ENCODE results near the gene SLC24A1. TPM values are rescaled to one million over a fixed set of nuclear protein-coding genes. Genes with fewer than 3 reads are reported as not detected.
A peak's percentile ranks its signal among the peaks of the same experiment; 100 is the strongest.

Gene SLC24A1
- total and polyA plus RNA-seq, 10 donors: 1.7 to 19.0 (median 7.9) TPM

DNA sequence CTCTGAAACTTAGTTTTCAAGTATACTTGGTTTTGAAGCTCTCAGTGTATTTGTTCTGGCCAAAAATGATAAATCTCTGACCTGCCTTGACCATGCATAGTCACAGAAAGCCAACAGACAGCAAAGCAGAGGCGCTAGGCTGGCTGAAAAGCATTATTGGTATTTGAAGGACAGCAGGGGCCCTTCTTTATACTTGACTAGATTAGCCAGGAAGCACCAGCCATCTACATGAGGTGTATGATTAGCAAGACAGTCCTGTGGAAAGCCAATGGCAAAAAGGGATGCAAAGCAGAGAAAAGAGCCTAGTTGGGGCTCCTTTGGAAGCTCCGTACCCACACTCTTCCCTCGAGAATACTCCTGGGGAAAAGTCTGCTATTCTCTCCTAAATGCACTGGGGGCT is 7.8 kb downstream of the SLC24A1 start:
- no peaks in the 10 kb centered on the region for H3K9me3 ChIP-seq
- TF ChIP-seq POLR2A (IDR thresholded peaks at IDR 0.05): no peak
- TF ChIP-seq, protein P1, sequence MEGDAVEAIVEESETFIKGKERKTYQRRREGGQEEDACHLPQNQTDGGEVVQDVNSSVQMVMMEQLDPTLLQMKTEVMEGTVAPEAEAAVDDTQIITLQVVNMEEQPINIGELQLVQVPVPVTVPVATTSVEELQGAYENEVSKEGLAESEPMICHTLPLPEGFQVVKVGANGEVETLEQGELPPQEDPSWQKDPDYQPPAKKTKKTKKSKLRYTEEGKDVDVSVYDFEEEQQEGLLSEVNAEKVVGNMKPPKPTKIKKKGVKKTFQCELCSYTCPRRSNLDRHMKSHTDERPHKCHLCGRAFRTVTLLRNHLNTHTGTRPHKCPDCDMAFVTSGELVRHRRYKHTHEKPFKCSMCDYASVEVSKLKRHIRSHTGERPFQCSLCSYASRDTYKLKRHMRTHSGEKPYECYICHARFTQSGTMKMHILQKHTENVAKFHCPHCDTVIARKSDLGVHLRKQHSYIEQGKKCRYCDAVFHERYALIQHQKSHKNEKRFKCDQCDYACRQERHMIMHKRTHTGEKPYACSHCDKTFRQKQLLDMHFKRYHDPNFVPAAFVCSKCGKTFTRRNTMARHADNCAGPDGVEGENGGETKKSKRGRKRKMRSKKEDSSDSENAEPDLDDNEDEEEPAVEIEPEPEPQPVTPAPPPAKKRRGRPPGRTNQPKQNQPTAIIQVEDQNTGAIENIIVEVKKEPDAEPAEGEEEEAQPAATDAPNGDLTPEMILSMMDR (IDR thresholded peaks at IDR 0.05 in 8 of 11, conservative IDR thresholded peaks at IDR 0.05 in 3 of 11): no peak
- TF ChIP-seq POLR2AphosphoS5 (IDR thresholded peaks at IDR 0.05): no peak

DNA sequence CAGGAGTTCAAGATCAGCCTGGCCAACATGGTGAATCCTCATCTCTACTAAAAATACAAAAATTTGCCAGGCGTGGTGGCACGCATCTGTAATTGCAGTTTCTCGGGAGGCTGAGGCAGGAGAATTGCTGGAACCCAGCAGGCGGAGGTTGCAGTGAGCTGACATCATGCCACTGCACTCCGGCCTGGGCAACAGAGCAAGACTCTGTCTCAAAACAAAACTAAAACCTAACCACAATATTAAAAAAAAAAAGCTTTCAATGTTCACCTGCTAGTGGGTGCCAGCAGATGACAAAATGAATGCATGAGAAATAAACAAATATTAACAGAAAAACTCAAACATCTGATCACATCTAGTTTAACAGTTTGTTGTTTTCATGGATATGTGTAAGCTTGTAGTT is 9.0 kb downstream of the SLC24A1 start:
- WGBS, 5 donors: 72 to 84% (median 79%) methylated on average over 5 of the region's 5 CpGs
- peaks cover 0 to 14% (median 8%) of the 10 kb centered on the region in 6 donors for H3K4me1 ChIP-seq
- intact Hi-C loops (cut with DNase I; ENCODE audit: low total_unique reads): loop anchor here (10.0 kb wide), 1 partner anchor 224 kb away; no protein-coding TSS in a partner anchor
- H3K9me3 ChIP-seq: no peaks in the 10 kb centered on the region
- H3K4me3 ChIP-seq: no peak overlapping the region
- no peaks in the 10 kb centered on the region for H3K27me3 ChIP-seq (replicated peaks in 1 of 7)
- TF ChIP-seq, protein P1 (IDR thresholded peaks at IDR 0.05 in 8 of 11, conservative IDR thresholded peaks at IDR 0.05 in 3 of 11): no peak
- no peak for TF ChIP-seq POLR2AphosphoS5 (IDR thresholded peaks at IDR 0.05)
- no peak for TF ChIP-seq POLR2A (IDR thresholded peaks at IDR 0.05)
- no peak for DNase-seq
- H3K27ac ChIP-seq: no peak overlapping the region
- peaks cover 0 to 20% (median 2%) of the 10 kb centered on the region in 6 donors for H3K36me3 ChIP-seq

More for the DNA sequence above, 7.8 kb downstream of the SLC24A1 start:
- H3K4me3 ChIP-seq: no peak overlapping the region
- DNase-seq: no peak
- no peak overlapping the region for H3K27ac ChIP-seq
- H3K27me3 ChIP-seq (replicated peaks in 1 of 7): no peaks in the 10 kb centered on the region
- intact Hi-C loops (cut with DNase I; ENCODE audit: low total_unique reads): no loop called here
- H3K36me3 ChIP-seq: peaks cover 0 to 32% (median 12%) of the 10 kb centered on the region in 6 donors
- WGBS, 5 donors: 95 to 99% (median 98%) methylated on average over 3 of the region's 3 CpGs
- H3K4me1 ChIP-seq: peaks cover 0 to 14% (median 8%) of the 10 kb centered on the region in 6 donors

DNA sequence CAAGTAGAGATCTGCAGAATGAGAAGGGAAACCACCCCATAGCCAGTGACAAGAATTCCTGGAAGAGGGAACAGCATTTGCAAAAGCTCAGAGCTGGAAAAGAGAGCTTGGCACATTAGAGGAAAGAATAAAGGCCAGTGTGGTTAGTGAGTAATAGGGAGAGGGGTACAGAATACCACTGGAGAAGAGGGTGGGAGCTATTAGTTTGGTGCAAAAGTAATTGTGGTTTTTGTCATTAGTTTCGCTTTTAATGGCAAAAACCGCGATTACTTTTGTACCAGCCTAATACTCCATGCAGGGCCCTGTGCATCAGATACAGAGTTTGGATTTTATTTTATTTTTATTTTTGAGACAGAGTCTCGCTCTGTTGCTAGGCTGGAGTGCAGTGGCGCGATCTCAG is 9.8 kb downstream of the SLC24A1 start:
- Histone ChIP-seq H3K4me1 (peaks cover 0 to 14% (median 8%) of the 10 kb centered on the region in 6 donors), H3K27me3 (replicated peaks in 1 of 7) (no peaks in the 10 kb centered on the region), H3K27ac (no peak overlapping the region), H3K4me3 (peak overlapping the region in 1 of 8 donors; percentile 5), H3K9me3 (no peaks in the 10 kb centered on the region), H3K36me3 (peaks cover 0 to 14% (median 0%) of the 10 kb centered on the region in 6 donors)
- TF ChIP-seq, protein P1 (IDR thresholded peaks at IDR 0.05 in 8 of 11, conservative IDR thresholded peaks at IDR 0.05 in 3 of 11): no peak
- TF ChIP-seq POLR2AphosphoS5 (IDR thresholded peaks at IDR 0.05) (no peak), POLR2A (IDR thresholded peaks at IDR 0.05) (no peak)
- DNase-seq: no peak
- 71 to 85% (median 78%) methylated on average over 6 of the region's 6 CpGs for WGBS, 5 donors
- intact Hi-C loops (cut with DNase I; ENCODE audit: low total_unique reads): loop anchor here (10.0 kb wide), 1 partner anchor 223 kb away; no protein-coding TSS in a partner anchor

DNA sequence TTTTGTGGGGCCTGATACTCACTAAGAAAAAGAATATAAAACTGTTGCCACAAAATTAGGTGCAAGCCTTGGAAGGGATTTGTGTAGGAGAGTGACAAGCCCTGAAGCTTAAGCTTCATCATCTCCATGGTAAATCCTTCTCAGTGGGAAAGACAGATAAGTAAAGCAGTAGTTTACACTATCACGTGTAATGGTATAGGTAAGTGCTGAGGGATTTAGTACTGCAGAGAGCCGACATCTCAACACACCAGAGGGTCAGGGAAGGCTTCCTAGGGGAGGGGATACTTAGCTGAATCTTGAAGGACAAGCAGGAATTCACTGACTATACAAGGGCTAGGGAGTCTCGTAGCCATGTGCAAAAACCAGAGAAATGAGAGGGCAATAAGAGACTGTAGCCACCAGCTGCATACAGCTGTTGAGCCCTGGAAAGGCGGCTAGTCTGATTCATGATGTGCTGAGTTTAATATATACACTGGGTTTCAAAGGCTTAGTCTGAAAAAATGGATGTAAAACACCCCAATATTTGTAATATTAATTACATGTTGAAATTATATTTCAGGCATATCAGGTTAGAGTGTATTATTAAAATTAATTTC is 11.1 kb downstream of the SLC24A1 start:
- H3K9me3 ChIP-seq: no peaks in the 10 kb centered on the region
- TF ChIP-seq, protein P1 (IDR thresholded peaks at IDR 0.05 in 8 of 11, conservative IDR thresholded peaks at IDR 0.05 in 3 of 11): no peak
- TF ChIP-seq POLR2AphosphoS5 (IDR thresholded peaks at IDR 0.05) (no peak), POLR2A (IDR thresholded peaks at IDR 0.05) (no peak)
- H3K4me3 ChIP-seq: no peak overlapping the region
- H3K27me3 ChIP-seq (replicated peaks in 1 of 7): no peaks in the 10 kb centered on the region
- no peak overlapping the region for H3K27ac ChIP-seq
- intact Hi-C loops (cut with DNase I; ENCODE audit: low total_unique reads): loop anchor here (10.0 kb wide), 1 partner anchor 222 kb away; no protein-coding TSS in a partner anchor
- 74 to 87% (median 83%) methylated on average over 4 of the region's 4 CpGs for WGBS, 5 donors
- H3K36me3 ChIP-seq: peaks cover 0 to 9% (median 0%) of the 10 kb centered on the region in 6 donors
- H3K4me1 ChIP-seq: peaks cover 0 to 14% (median 8%) of the 10 kb centered on the region in 6 donors
- DNase-seq: no peak

Measured in spleen (tissue), 11 donors.